H1 (cell line): ENCODE results near the gene CSF2. TPM values are rescaled to one million over a fixed set of nuclear protein-coding genes. Genes with fewer than 3 reads are reported as not detected.

Source experiments
- CTCF ChIA-PET: fragments of 300-600 bp; sonication (Branson Sonifier 250); formaldehyde crosslinking; loops from one replicate; lab custom pipeline; 2021; ENCODE audit not compliant: partially characterized antibody; lab: Charles Lee
- POLR2A ChIA-PET: fragments of 300-600 bp; sonication (Branson Sonifier 250); formaldehyde crosslinking; loops from one replicate; lab custom pipeline; 2021; ENCODE audit warnings: inconsistent platforms; ENCODE audit not compliant: partially characterized antibody; lab: Charles Lee
- DNase-seq, 2 experiments: peaks; one replicate each; pipeline versions ENCODE4 v3.0.0 to v3.0.0-alpha.2; 2010 to 2022; ENCODE audit warnings: low spot score in 2 of 2, low read depth in 1 of 2, mixed read lengths in 1 of 2
- FAIRE-seq: peaks from 2 replicates; lab custom pipeline; 2011; peaks lifted over from hg19 to GRCh38; lab: Jason Lieb, UNC
- H2AFZ ChIP-seq: 2 replicates; pipeline ENCODE4 v1.8.1; 2012; ENCODE audit warnings: low read length, inconsistent platforms
- H2AK5ac ChIP-seq: 2 replicates; pipeline ENCODE4 v1.6.1; 2013; ENCODE audit warnings: low read depth, low read length
- H2BK120ac ChIP-seq: replicated peaks from 2 replicates; pipeline ENCODE3; 2013; ENCODE audit warnings: low read depth, low read length, inconsistent platforms
- H2BK12ac ChIP-seq: 2 replicates; pipeline ENCODE4 v1.6.1; 2013; ENCODE audit warnings: low read depth, low read length
- H2BK15ac ChIP-seq: 2 replicates; pipeline ENCODE4 v1.6.1; 2013; ENCODE audit warnings: low read length
- H2BK20ac ChIP-seq: 2 replicates; pipeline ENCODE4 v1.6.1; 2013; ENCODE audit warnings: low read length
- H2BK5ac ChIP-seq: 2 replicates; pipeline ENCODE4 v1.6.1; 2013; ENCODE audit warnings: low read depth, low read length
- H3K14ac ChIP-seq: 2 replicates; pipeline ENCODE4 v1.6.1; 2013; ENCODE audit warnings: inconsistent platforms; ENCODE audit not compliant: insufficient read length
- H3K18ac ChIP-seq: 2 replicates; pipeline ENCODE4 v1.6.1; 2013; ENCODE audit warnings: low read length; ENCODE audit errors: extremely low read depth
- H3K23ac ChIP-seq: 2 replicates; pipeline ENCODE4 v1.6.1; 2013; ENCODE audit warnings: inconsistent platforms; ENCODE audit not compliant: insufficient read length
- H3K23me2 ChIP-seq: 2 replicates; pipeline ENCODE4 v1.6.1; 2013; ENCODE audit warnings: low read depth, low read length
- H3K27ac ChIP-seq: 2 replicates; pipeline ENCODE4 v1.6.1; 2011; ENCODE audit warnings: low read depth, low read length, inconsistent platforms
- H3K27me3 ChIP-seq, 4 experiments: replicated peaks in 1 of 4; 1 replicate in 1 of 4; 2 replicates in 3 of 4; pipeline versions ENCODE4 v1.6.1 to v1.8.1; 2011 to 2013; ENCODE audit warnings: low read length in 3 of 4, mild to moderate bottlenecking in 3 of 4, inconsistent platforms in 2 of 4, mixed read lengths in 2 of 4, moderate library complexity in 1 of 4; ENCODE audit not compliant: control insufficient read depth in 3 of 4, insufficient read depth in 3 of 4; ENCODE audit errors: extremely low read depth in 1 of 4
- H3K36me3 ChIP-seq, 4 experiments: 2 replicates each; pipeline versions ENCODE4 v1.6.1 to v1.8.1; 2011 to 2013; ENCODE audit warnings: mild to moderate bottlenecking in 4 of 4, low read length in 3 of 4, moderate library complexity in 2 of 4, control low read depth in 1 of 4, inconsistent platforms in 1 of 4; ENCODE audit not compliant: insufficient read depth in 4 of 4, control insufficient read depth in 2 of 4
- H3K4ac ChIP-seq: replicated peaks from 2 replicates; pipeline ENCODE3; 2013; ENCODE audit warnings: low read length, low read depth, mixed read lengths, inconsistent platforms; ENCODE audit not compliant: insufficient read length
- H3K4me1 ChIP-seq, 4 experiments: replicated peaks in 1 of 4; 1 replicate in 1 of 4; 2 replicates in 3 of 4; pipeline versions ENCODE4 v1.6.1 to v1.8.1; 2011 to 2013; ENCODE audit warnings: low read length in 3 of 4, inconsistent platforms in 2 of 4, mixed read lengths in 1 of 4; ENCODE audit not compliant: insufficient read depth in 4 of 4, control insufficient read depth in 3 of 4
- H3K4me2 ChIP-seq, 2 experiments: 2 replicates each; pipeline versions ENCODE4 v1.6.1 to v1.8.1; 2011 to 2013; ENCODE audit warnings: low read depth in 2 of 2, low read length in 2 of 2, control low read depth in 1 of 2, inconsistent platforms in 1 of 2, mild to moderate bottlenecking in 1 of 2; ENCODE audit not compliant: insufficient read depth in 1 of 2
- H3K4me3 ChIP-seq, 4 experiments: fragments of 200-600, 300-600 bp in 1 of 4; sonication (generic), shearing (Covaris generic), sonication (Bioruptor Twin) in 1 of 4; 2 replicates each; pipeline versions ENCODE4 v1.5.1 to v1.8.1; 2011 to 2016; ENCODE audit warnings: low read length in 4 of 4, low read depth in 3 of 4, control low read depth in 2 of 4, inconsistent platforms in 2 of 4, mild to moderate bottlenecking in 2 of 4, mixed read lengths in 1 of 4, moderate library complexity in 1 of 4; ENCODE audit not compliant: insufficient read depth in 2 of 4; ENCODE audit errors: extremely low read depth in 1 of 4
- H3K56ac ChIP-seq: replicated peaks from 2 replicates; pipeline ENCODE3; 2013; ENCODE audit warnings: low read depth, mild to moderate bottlenecking, mixed read lengths, low read length, inconsistent platforms; ENCODE audit not compliant: insufficient read length
- H3K79me1 ChIP-seq: 2 replicates; pipeline ENCODE4 v1.6.1; 2013; ENCODE audit warnings: low read depth, low read length, control low read depth
- H3K79me2 ChIP-seq, 2 experiments: 2 replicates each; pipeline versions ENCODE4 v1.6.1 to v1.8.1; 2012 to 2013; ENCODE audit warnings: low read length in 2 of 2, mild to moderate bottlenecking in 2 of 2, inconsistent platforms in 1 of 2; ENCODE audit not compliant: insufficient read depth in 2 of 2, control insufficient read depth in 1 of 2
- H3K9ac ChIP-seq, 4 experiments: replicated peaks in 1 of 4; 1 replicate in 1 of 4; 2 replicates in 3 of 4; pipeline versions ENCODE4 v1.6.1 to v1.8.1; 2011 to 2013; ENCODE audit warnings: low read depth in 3 of 4, low read length in 3 of 4, control low read depth in 2 of 4, mild to moderate bottlenecking in 2 of 4, moderate library complexity in 2 of 4, inconsistent platforms in 1 of 4; ENCODE audit errors: extremely low read depth in 1 of 4
- H3K9me3 ChIP-seq, 2 experiments: 2 replicates each; pipeline versions ENCODE4 v1.6.1 to v1.8.1; 2012 to 2013; ENCODE audit warnings: mild to moderate bottlenecking in 2 of 2, moderate library complexity in 2 of 2, control low read depth in 1 of 2, inconsistent platforms in 1 of 2, low read depth in 1 of 2, low read length in 1 of 2, mixed read lengths in 1 of 2; ENCODE audit not compliant: insufficient read depth in 2 of 2
- H4K20me1 ChIP-seq, 2 experiments: replicated peaks in 1 of 2; 2 replicates each; pipeline versions ENCODE3 to v1.8.1; 2011 to 2013; ENCODE audit warnings: inconsistent platforms in 2 of 2, low read length in 2 of 2, mild to moderate bottlenecking in 1 of 2; ENCODE audit not compliant: insufficient read depth in 2 of 2, control insufficient read depth in 1 of 2
- H4K5ac ChIP-seq: 2 replicates; pipeline ENCODE4 v1.6.1; 2013; ENCODE audit warnings: low read length, low read depth, mixed read lengths, inconsistent platforms; ENCODE audit not compliant: insufficient read length
- H4K8ac ChIP-seq: 2 replicates; pipeline ENCODE4 v1.8.0; 2013; ENCODE audit warnings: mild to moderate bottlenecking, moderate library complexity, low read length, inconsistent platforms; ENCODE audit not compliant: insufficient read depth; ENCODE audit errors: extremely low read depth
- H4K91ac ChIP-seq: replicated peaks from 2 replicates; pipeline ENCODE3; 2013; ENCODE audit warnings: low read length, mixed read lengths, inconsistent platforms; ENCODE audit not compliant: insufficient read length
- BACH1 ChIP-seq: IDR thresholded peaks from 2 replicates; pipeline ENCODE4 v1.6.1; 2012; ENCODE audit warnings: low read length, improper control_type of control experiment
- BCL11A ChIP-seq, 2 experiments: IDR thresholded peaks; one replicate each; pipeline ENCODE4 v1.6.1; 2011; ENCODE audit warnings: low read depth in 2 of 2, low read length in 2 of 2, mild to moderate bottlenecking in 2 of 2
- CHD2 ChIP-seq: IDR thresholded peaks from 2 replicates; pipeline ENCODE4 v1.6.1; 2012; ENCODE audit warnings: low read length, improper control_type of control experiment
- EZH2 ChIP-seq: fragments of 200-600 bp; sonication (generic); IDR thresholded peaks from 2 replicates; pipeline ENCODE4 v1.7.1; 2012; ENCODE audit warnings: low read depth, mild to moderate bottlenecking, moderate library complexity, low read length, inconsistent platforms; ENCODE audit not compliant: severe bottlenecking
- GTF2F1 ChIP-seq: IDR thresholded peaks from 2 replicates; pipeline ENCODE4 v1.6.1; 2012; ENCODE audit warnings: low read depth, low read length, improper control_type of control experiment, borderline replicate concordance
- JUND ChIP-seq: IDR thresholded peaks from 2 replicates; pipeline ENCODE4 v1.6.1; 2011; ENCODE audit warnings: mild to moderate bottlenecking, improper control_type of control experiment, low read length
- MAFK ChIP-seq: IDR thresholded peaks from 2 replicates; pipeline ENCODE4 v1.6.1; 2012; ENCODE audit warnings: low read depth, mild to moderate bottlenecking, improper control_type of control experiment, low read length
- PHF8 ChIP-seq: fragments of 200-600 bp; sonication (generic); conservative IDR thresholded peaks from 2 replicates; pipeline ENCODE4 v1.7.1; 2012; ENCODE audit warnings: low read depth, mild to moderate bottlenecking, inconsistent platforms, low read length, moderate library complexity
- POLR2A ChIP-seq, 2 experiments: IDR thresholded peaks; 1 replicate in 1 of 2; 2 replicates in 1 of 2; pipeline ENCODE4 v1.6.1; 2011; ENCODE audit warnings: low read depth in 2 of 2, low read length in 2 of 2, mild to moderate bottlenecking in 2 of 2; ENCODE audit errors: control extremely low read depth in 1 of 2
- POU5F1 ChIP-seq: IDR thresholded peaks from 2 replicates; pipeline ENCODE4 v1.6.1; 2011; ENCODE audit warnings: low read depth, mild to moderate bottlenecking, low read length, moderate library complexity
- TAF1 ChIP-seq: IDR thresholded peaks from 2 replicates; pipeline ENCODE4 v1.6.1; 2011; ENCODE audit warnings: mild to moderate bottlenecking, low read depth, low read length
- TEAD4 ChIP-seq: IDR thresholded peaks from 2 replicates; pipeline ENCODE4 v1.6.1; 2012; ENCODE audit warnings: low read depth, low read length, inconsistent platforms, mixed read lengths
- ZNF274 ChIP-seq: IDR thresholded peaks from 2 replicates; pipeline ENCODE4 v1.7.0; 2012; ENCODE audit warnings: low read length, borderline replicate concordance; ENCODE audit errors: extremely low read depth
- WGBS, 2 experiments: shearing (Covaris generic) in 1 of 2; methylation state at CpG; one replicate each; pipeline versions ENCODE4 v1.1.6 to v1.1.7; 2013 to 2015; ENCODE audit warnings: low lambda C conversion rate in 2 of 2, mixed read lengths in 2 of 2, inconsistent platforms in 1 of 2, low coverage in 1 of 2, missing lambda C conversion rate in 1 of 2; ENCODE audit not compliant: insufficient replicate concordance in 2 of 2, insufficient coverage in 1 of 2, insufficient read length in 1 of 2; ENCODE audit errors: extremely low coverage in 1 of 2, missing lambda C conversion rate in 1 of 2; 5-methylcytosine and 5-hydroxymethylcytosine counted together
- polyA plus RNA-seq, 7 experiments: library from polyadenylated mRNA; depleted of rRNA in 3 of 7; stranded (reverse) in 5 of 7; unstranded in 2 of 7; fragments of >200 nt in 5 of 7; fragments of 200-250 nt in 2 of 7; gene quantifications; 1 replicate in 5 of 7; 2 replicates in 1 of 7; 4 replicates in 1 of 7; pipeline versions ENCODE4 v1.2.1 to v1.2.3, GENCODE V29; 2011 to 2013; ENCODE audit warnings: missing spikeins in 2 of 7, mixed read lengths in 2 of 7
- total RNA-seq: library from RNA; stranded (reverse); fragmentation: NEBNext Ultra II Directional; extraction: Animal tissue kit (Norgen Biotek cat#: 25700); gene quantifications from 2 replicates; pipeline ENCODE4 v1.2.1, GENCODE V29; 2021

CSF2 gene
- total and polyA plus RNA-seq, 2 of the 8 experiments (the other 6 are each of a cell fraction or from before 2014, with no cell fraction given) = not detected

DNA sequence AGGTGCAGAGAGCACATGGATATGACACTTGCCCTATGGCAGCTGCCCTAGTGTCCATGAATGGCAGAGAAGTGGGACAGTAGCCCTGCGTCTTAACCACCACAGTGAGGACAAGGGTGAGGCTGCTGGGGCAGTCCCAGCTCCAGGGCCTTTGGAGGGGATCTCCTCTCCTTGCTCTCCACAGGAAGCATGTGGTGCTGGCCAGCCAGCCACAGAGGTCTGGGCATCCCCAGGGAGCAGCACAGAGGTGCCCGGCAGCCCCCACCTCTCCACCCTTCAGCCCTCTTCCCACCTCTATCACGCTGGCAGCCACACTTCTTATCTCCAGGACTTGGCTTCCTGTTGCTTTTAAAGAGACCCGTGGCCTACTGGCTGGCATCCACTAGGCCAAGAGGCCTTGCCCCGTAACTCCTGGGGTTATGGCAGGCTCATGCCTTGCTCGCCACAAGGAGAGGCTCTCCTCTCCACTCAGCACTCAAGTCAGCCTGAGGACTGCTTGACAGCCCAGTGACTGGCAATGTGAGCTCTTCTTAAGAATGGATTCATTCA, 21.9 kb downstream of the CSF2 start:
- Histone ChIP-seq H2BK120ac (no peak overlapping the region), H3K4ac (no peak overlapping the region), H4K5ac (no peak overlapping the region), H4K91ac (no peak overlapping the region), H3K27me3 (no peaks in the 10 kb centered on the region), H3K4me2 (no peak overlapping the region), H3K56ac (no peak overlapping the region), H3K4me1 (no peaks in the 10 kb centered on the region), H3K23ac (no peak overlapping the region), H3K9me3 (no peaks in the 10 kb centered on the region), H3K4me3 (no peak overlapping the region), H2BK15ac (no peak overlapping the region), H3K23me2 (no peaks in the 10 kb centered on the region), H4K20me1 (no peaks in the 10 kb centered on the region), H4K8ac (no peak overlapping the region), H2BK12ac (no peak overlapping the region), H2AFZ (no peak overlapping the region), H3K79me2 (no peaks in the 10 kb centered on the region), H2AK5ac (no peak overlapping the region), H3K27ac (no peak overlapping the region), H2BK20ac (no peak overlapping the region), H3K36me3 (no peaks in the 10 kb centered on the region), H3K9ac (no peak overlapping the region), H3K18ac (no peak overlapping the region), H3K14ac (no peak overlapping the region), H3K79me1 (no peaks in the 10 kb centered on the region), H2BK5ac (no peak overlapping the region)
- WGBS, 2 experiments = 83% methylated on average over 6 of the region's 6 CpGs; no CpG with 5 or more reads in 1 of the 2 experiments
- ChIA-PET POLR2A (no interaction called here), CTCF (interaction anchor here (0.9 kb wide), 1 partner anchor 109 kb away, joined by 3 read pairs; no protein-coding TSS in a partner anchor)
- FAIRE-seq = no peak
- no peak for TF ChIP-seq TAF1
- TF ChIP-seq CHD2 = no peak
- no peak for TF ChIP-seq GTF2F1
- no peak for TF ChIP-seq TEAD4
- TF ChIP-seq JUND = no peak
- TF ChIP-seq POU5F1 = no peak
- TF ChIP-seq POLR2A (IDR thresholded peaks at IDR 0.05; ENCODE audit: control extremely low read depth in 1 of 2, low read depth in 2 of 2, low read length in 2 of 2) = no peak
- no peak for TF ChIP-seq BCL11A (IDR thresholded peaks at IDR 0.05; ENCODE audit: low read depth in 2 of 2, low read length in 2 of 2)
- TF ChIP-seq MAFK = no peak
- TF ChIP-seq PHF8 = no peak
- TF ChIP-seq ZNF274 = no peak
- no peak for TF ChIP-seq EZH2
- TF ChIP-seq BACH1 = no peak
- no peak for DNase-seq
